PFSK-1 (cell line): ENCODE measurements around the gene SGPL1.

Experiments used
- POLR2AphosphoS5 ChIP-seq: IDR thresholded peaks from 2 replicates; pipeline ENCODE4 v1.6.1; 2012; ENCODE audit warnings: low read depth, mild to moderate bottlenecking, control low read depth, low read length, moderate library complexity
- SIN3A ChIP-seq: IDR thresholded peaks from 2 replicates; pipeline ENCODE4 v1.6.1; 2012; ENCODE audit warnings: mild to moderate bottlenecking, low read length, moderate library complexity, borderline replicate concordance; ENCODE audit not compliant: insufficient read depth
- TAF1 ChIP-seq: IDR thresholded peaks from 2 replicates; pipeline ENCODE4 v1.6.1; 2012; ENCODE audit warnings: low read length, control low read depth, borderline replicate concordance; ENCODE audit not compliant: insufficient read depth

DNA sequence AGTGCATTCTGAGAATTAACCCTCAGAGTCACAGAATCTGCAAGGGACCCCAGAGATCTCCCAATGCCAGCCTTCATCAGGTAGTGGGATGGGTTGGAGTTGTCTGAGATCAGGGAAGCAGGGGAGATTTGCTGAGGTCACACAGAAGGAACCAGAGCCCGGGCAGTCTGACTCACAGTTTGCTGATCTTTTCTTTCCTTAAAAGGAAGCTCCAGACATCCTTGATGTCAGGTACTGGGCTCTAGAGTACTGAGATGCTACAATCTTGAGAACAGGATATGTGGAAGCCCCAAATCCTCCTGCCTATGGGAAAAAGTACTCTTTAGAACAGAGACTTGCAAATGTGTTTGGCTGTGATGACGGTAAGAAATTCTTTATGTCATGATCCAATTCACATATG is 31.3 kb upstream of the SGPL1 start:
- TF ChIP-seq TAF1 (no peak), POLR2AphosphoS5 (no peak), SIN3A (no peak)
